ENCODE measurements around the gene SLCO2A1.

The SLCO2A1 gene

DNA sequence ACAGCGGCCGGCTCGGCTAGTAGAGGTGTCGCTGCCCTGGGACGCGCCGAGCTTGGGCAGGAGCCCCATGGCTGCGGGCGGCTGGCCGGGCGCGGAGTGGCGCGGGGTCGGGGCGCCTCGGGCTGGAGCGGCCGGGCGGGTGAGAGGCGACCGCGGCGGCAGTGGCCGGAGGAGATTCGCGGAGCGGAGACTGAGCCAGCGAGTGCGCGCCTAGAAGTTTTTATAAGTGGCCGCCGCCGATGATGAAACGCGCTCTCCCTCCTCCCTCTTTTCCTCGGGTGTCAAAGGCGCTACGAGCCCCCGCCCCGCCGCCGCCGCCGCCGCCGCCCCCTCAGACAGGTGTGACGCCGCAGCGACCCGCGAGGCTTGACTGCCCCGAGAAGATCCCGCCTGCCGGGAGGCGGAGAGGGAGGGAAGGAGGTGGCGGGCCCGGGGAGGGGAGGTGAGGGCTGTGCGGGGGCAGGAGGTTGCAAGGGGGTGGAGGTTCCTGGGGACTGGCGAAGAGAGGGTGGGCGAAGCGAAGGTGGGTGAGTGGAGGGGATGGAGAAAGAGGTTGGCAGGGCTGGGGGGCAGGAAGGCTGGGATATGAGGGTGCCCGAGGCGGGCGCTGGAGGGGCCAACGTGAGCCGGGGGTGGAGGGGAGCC lies at the start of gene SLCO2A1 (continued):
- TF ChIP-seq, protein P1, sequence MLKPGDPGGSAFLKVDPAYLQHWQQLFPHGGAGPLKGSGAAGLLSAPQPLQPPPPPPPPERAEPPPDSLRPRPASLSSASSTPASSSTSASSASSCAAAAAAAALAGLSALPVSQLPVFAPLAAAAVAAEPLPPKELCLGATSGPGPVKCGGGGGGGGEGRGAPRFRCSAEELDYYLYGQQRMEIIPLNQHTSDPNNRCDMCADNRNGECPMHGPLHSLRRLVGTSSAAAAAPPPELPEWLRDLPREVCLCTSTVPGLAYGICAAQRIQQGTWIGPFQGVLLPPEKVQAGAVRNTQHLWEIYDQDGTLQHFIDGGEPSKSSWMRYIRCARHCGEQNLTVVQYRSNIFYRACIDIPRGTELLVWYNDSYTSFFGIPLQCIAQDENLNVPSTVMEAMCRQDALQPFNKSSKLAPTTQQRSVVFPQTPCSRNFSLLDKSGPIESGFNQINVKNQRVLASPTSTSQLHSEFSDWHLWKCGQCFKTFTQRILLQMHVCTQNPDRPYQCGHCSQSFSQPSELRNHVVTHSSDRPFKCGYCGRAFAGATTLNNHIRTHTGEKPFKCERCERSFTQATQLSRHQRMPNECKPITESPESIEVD (tag by site-specific recombination; IDR thresholded peaks at IDR 0.05) = no peak
- no peak for TF ChIP-seq ZNF768 (tag by site-specific recombination; IDR thresholded peaks at IDR 0.05)
- TF ChIP-seq, protein P2, sequence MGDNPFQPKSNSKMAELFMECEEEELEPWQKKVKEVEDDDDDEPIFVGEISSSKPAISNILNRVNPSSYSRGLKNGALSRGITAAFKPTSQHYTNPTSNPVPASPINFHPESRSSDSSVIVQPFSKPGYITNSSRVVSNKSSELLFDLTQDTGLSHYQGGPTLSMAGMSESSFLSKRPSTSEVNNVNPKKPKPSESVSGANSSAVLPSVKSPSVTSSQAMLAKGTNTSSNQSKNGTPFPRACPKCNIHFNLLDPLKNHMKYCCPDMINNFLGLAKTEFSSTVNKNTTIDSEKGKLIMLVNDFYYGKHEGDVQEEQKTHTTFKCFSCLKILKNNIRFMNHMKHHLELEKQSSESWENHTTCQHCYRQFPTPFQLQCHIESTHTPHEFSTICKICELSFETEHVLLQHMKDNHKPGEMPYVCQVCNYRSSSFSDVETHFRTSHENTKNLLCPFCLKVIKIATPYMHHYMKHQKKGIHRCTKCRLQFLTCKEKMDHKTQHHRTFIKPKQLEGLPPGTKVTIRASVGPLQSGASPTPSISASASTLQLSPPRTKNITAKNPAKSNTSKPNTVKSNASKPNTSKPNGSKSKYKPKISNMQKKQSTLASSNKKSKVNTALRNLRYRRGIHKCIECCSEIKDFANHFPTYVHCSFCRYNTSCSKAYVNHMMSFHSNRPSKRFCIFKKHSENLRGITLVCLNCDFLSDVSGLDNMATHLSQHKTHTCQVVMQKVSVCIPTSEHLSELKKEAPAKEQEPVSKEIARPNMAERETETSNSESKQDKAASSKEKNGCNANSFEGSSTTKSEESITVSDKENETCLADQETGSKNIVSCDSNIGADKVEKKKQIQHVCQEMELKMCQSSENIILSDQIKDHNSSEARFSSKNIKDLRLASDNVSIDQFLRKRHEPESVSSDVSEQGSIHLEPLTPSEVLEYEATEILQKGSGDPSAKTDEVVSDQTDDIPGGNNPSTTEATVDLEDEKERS (tag by site-specific recombination; IDR thresholded peaks at IDR 0.05) = no peak
- no peak for TF ChIP-seq ZNF221 (tag by site-specific recombination; IDR thresholded peaks at IDR 0.05; ENCODE audit: borderline replicate concordance)
- TF ChIP-seq ZNF16 (tag by site-specific recombination; IDR thresholded peaks at IDR 0.05; ENCODE audit: low read depth) = no peak
- no peak for TF ChIP-seq KLF10 (tag by site-specific recombination; IDR thresholded peaks at IDR 0.05)
- 0 out of 2 replicates have a peak, but pooled peaks have one; percentile 18 for TF ChIP-seq SP7 (tag by site-specific recombination; IDR thresholded peaks at IDR 0.05)
- no peak for TF ChIP-seq ZNF654 (tag by site-specific recombination; IDR thresholded peaks at IDR 0.05; ENCODE audit: low read depth)
- no peak for TF ChIP-seq ZNF548 (tag by site-specific recombination; IDR thresholded peaks at IDR 0.05)
- no peak for TF ChIP-seq ZNF19 (tag by site-specific recombination; IDR thresholded peaks at IDR 0.05; ENCODE audit: low read depth)
- TF ChIP-seq, protein P3, sequence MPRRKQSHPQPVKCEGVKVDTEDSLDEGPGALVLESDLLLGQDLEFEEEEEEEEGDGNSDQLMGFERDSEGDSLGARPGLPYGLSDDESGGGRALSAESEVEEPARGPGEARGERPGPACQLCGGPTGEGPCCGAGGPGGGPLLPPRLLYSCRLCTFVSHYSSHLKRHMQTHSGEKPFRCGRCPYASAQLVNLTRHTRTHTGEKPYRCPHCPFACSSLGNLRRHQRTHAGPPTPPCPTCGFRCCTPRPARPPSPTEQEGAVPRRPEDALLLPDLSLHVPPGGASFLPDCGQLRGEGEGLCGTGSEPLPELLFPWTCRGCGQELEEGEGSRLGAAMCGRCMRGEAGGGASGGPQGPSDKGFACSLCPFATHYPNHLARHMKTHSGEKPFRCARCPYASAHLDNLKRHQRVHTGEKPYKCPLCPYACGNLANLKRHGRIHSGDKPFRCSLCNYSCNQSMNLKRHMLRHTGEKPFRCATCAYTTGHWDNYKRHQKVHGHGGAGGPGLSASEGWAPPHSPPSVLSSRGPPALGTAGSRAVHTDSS (tag by site-specific recombination; IDR thresholded peaks at IDR 0.05) = no peak
- no peak for TF ChIP-seq ZNF670 (tag by site-specific recombination; IDR thresholded peaks at IDR 0.05; ENCODE audit: low read depth)
- TF ChIP-seq, protein P4, sequence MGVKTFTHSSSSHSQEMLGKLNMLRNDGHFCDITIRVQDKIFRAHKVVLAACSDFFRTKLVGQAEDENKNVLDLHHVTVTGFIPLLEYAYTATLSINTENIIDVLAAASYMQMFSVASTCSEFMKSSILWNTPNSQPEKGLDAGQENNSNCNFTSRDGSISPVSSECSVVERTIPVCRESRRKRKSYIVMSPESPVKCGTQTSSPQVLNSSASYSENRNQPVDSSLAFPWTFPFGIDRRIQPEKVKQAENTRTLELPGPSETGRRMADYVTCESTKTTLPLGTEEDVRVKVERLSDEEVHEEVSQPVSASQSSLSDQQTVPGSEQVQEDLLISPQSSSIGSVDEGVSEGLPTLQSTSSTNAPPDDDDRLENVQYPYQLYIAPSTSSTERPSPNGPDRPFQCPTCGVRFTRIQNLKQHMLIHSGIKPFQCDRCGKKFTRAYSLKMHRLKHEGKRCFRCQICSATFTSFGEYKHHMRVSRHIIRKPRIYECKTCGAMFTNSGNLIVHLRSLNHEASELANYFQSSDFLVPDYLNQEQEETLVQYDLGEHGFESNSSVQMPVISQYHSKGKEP (tag by site-specific recombination; IDR thresholded peaks at IDR 0.05) = no peak
- no peak for TF ChIP-seq ZNF169 (tag by site-specific recombination; IDR thresholded peaks at IDR 0.05)
- TF ChIP-seq ZNF660 (tag by site-specific recombination; IDR thresholded peaks at IDR 0.05) = no peak
- TF ChIP-seq ZNF488 (tag by site-specific recombination; IDR thresholded peaks at IDR 0.05) = no peak
- 0 out of 2 replicates have a peak, but pooled peaks have one; percentile 23 for TF ChIP-seq ZBTB10 (tag by site-specific recombination; IDR thresholded peaks at IDR 0.05)
- no peak for TF ChIP-seq TRIM28 (IDR thresholded peaks at IDR 0.05; ENCODE audit: borderline replicate concordance, low read length)
- no peak for TF ChIP-seq ZNF433 (tag by site-specific recombination; IDR thresholded peaks at IDR 0.05; ENCODE audit: low read depth)
- no peak for TF ChIP-seq ZNF37A (tag by site-specific recombination; IDR thresholded peaks at IDR 0.05)
- TF ChIP-seq ZBTB7A (tag by site-specific recombination; IDR thresholded peaks at IDR 0.05; ENCODE audit: low read depth) = no peak
- no peak for TF ChIP-seq ZNF549 (tag by site-specific recombination; IDR thresholded peaks at IDR 0.05)
- no peak for TF ChIP-seq ZNF404 (tag by site-specific recombination; IDR thresholded peaks at IDR 0.05)
- TF ChIP-seq ZNF324 (tag by site-specific recombination; IDR thresholded peaks at IDR 0.05) = no peak
- TF ChIP-seq HOXD13 (CRISPR knock-in tag; IDR thresholded peaks at IDR 0.05; ENCODE audit: borderline replicate concordance) = no peak
- TF ChIP-seq, protein P5, sequence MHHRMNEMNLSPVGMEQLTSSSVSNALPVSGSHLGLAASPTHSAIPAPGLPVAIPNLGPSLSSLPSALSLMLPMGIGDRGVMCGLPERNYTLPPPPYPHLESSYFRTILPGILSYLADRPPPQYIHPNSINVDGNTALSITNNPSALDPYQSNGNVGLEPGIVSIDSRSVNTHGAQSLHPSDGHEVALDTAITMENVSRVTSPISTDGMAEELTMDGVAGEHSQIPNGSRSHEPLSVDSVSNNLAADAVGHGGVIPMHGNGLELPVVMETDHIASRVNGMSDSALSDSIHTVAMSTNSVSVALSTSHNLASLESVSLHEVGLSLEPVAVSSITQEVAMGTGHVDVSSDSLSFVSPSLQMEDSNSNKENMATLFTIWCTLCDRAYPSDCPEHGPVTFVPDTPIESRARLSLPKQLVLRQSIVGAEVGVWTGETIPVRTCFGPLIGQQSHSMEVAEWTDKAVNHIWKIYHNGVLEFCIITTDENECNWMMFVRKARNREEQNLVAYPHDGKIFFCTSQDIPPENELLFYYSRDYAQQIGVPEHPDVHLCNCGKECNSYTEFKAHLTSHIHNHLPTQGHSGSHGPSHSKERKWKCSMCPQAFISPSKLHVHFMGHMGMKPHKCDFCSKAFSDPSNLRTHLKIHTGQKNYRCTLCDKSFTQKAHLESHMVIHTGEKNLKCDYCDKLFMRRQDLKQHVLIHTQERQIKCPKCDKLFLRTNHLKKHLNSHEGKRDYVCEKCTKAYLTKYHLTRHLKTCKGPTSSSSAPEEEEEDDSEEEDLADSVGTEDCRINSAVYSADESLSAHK (tag by site-specific recombination; IDR thresholded peaks at IDR 0.05) = no peak
